ENCODE data around the gene COX6B1.

COX6B1 gene

DNA sequence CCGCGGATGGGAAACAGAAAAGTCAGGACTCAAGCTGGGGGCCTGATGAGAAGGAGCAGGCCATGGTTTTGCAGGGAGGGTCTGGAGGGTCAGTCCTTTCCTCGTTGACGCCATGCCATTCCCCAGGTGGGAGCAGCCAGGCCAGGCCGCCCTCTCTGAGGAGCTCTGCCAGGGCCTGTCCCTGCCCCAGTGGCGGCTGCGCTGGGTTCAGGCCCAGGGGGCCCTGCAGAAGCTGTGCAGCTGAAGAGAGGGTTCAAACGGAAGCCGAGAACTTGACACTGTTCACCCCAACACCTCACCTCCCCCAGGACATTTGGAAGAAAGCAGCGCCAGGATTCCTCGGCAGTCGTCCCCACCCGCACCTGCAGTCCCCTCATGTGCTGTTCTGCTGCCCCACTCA is 25.4 kb upstream of the COX6B1 start:
- H3K36me3 Mint-ChIP-seq (ENCODE audit: low read depth): peaks cover 13% of the 10 kb centered on the region
- H3K27ac Mint-ChIP-seq: no peak overlapping the region
- no peaks in the 10 kb centered on the region for H3K27me3 Mint-ChIP-seq
- H3K4me3 Mint-ChIP-seq: no peak overlapping the region
- no peaks in the 10 kb centered on the region for H3K4me1 Mint-ChIP-seq (ENCODE audit: low read depth)
- H3K9me3 Mint-ChIP-seq: no peaks in the 10 kb centered on the region

DNA sequence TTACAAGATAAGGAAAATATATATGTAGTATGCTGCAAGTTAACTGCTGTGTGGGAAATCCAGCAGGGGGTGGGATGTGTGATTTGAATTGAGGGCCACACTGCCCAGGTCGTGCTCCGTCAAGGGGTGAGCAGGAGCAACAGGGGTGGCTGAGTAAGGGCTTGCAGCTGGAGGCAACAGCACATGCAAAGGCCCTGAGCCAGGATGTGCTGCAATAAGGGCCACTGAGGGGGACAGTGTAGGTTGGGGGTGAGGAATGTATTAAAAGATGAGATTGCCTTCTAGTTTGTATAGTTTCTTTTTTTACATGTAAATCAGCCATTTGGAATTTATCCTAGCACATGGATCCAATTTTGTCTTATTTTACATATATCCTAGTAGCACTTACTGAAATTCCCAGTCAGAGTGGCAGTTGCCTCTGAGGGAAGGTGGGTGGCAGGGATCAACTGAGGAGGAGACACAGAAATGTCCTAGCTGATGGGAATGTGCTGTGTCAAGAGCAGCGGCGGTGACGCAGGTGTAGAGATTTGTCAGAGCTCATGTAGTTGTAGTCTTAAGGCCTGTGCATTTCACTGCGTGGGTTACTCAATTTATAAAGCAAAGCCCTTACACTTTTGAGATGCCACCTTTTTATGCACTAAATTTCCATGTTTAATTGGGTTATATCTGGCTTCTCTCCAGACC is 24.7 kb upstream of the COX6B1 start:
- Mint-ChIP-seq H3K4me1 (ENCODE audit: low read depth) (peaks cover 6% of the 10 kb centered on the region), H3K9me3 (no peaks in the 10 kb centered on the region), H3K27ac (no peak overlapping the region), H3K27me3 (no peaks in the 10 kb centered on the region), H3K4me3 (no peak overlapping the region), H3K36me3 (ENCODE audit: low read depth) (peaks cover 13% of the 10 kb centered on the region)

DNA sequence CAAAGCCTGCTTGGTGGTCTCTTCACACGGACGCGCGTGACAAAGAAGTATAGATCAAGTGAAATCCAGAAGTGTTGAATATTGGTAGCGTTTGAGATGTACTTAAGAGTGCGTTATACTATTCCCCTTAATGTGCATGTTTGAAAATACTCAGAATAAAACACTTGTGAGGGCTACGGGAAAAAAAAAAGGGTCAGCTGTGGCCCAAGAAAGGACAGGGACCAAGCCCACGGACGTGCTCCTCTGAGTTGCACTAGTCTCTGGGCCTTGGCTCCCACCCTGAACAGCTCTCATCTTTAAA is 19.9 kb upstream of the COX6B1 start:
- H3K36me3 Mint-ChIP-seq (ENCODE audit: low read depth): peaks cover 34% of the 10 kb centered on the region
- H3K27ac Mint-ChIP-seq: peak overlapping the region; percentile 99
- no peaks in the 10 kb centered on the region for H3K9me3 Mint-ChIP-seq
- H3K4me1 Mint-ChIP-seq (ENCODE audit: low read depth): peaks cover 20% of the 10 kb centered on the region
- no peaks in the 10 kb centered on the region for H3K27me3 Mint-ChIP-seq
- H3K4me3 Mint-ChIP-seq: peak overlapping the region; percentile 97

DNA sequence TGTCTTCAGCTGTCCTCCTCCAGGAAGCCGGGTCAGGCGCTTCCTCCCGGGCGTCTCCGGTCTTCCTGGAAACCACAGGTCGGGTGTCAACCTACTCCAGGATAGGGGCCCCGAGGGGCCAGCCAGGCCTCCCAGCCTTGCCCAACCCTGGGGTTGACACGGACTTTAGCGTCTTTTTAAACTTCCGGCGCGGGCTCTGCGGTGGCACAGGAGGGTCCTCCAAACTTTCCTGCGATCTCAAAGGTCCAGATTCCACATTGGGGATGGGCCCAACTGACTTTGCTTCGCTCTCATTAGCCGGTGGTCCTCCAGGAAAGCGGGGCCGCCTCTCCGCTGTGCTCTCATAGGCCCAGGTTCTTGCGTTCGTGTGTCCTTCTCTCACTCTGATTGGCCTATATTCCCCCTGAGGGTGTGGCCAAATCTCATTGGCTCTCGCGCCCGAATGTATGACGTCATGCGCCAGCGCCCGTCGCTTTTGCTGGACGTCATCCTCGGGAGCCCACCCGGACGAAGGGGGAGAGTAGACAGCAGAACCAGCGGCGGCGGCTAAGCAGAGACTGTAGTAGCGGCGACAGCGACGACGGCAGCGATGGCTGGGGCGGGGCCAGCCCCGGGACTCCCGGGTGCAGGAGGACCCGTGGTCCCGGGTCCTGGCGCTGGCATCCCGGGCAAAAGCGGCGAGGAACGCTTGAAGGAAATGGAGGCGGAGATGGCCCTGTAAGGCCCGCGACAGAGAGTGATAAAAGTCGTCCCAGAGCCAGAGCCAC is 19.4 kb upstream of the COX6B1 start, which contains the start of gene RBM42:
TSS of gene RBM42 (plus strand) at position 472 of the 767 bp plus-strand sequence. CDS start at position 590, 118 bp downstream.
- Mint-ChIP-seq H3K4me1 (ENCODE audit: low read depth) (peaks cover 20% of the 10 kb centered on the region), H3K36me3 (ENCODE audit: low read depth) (peaks cover 38% of the 10 kb centered on the region), H3K9me3 (no peaks in the 10 kb centered on the region), H3K4me3 (peak within 1 kb of the TSS; percentile 97), H3K27ac (peak within 1 kb of the TSS; percentile 99), H3K27me3 (no peaks in the 10 kb centered on the region)

DNA sequence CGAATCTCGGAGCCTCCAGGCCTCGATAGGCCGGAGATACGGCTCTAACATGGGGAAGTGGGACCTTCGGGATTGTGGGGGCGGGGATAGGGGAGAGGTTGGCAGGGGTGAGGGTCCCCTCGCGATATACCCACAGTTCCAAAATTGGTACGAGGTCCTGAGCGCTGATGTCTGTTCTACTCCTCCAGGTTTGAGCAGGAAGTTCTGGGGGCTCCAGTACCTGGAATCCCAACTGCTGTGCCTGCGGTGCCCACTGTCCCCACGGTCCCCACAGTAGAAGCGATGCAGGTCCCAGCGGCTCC is 18.8 kb upstream of the COX6B1 start:
- Mint-ChIP-seq H3K36me3 (ENCODE audit: low read depth) (peaks cover 38% of the 10 kb centered on the region), H3K9me3 (no peaks in the 10 kb centered on the region), H3K27ac (peak overlapping the region; percentile 99), H3K4me1 (ENCODE audit: low read depth) (peaks cover 20% of the 10 kb centered on the region), H3K4me3 (peak overlapping the region; percentile 97), H3K27me3 (no peaks in the 10 kb centered on the region)

DNA sequence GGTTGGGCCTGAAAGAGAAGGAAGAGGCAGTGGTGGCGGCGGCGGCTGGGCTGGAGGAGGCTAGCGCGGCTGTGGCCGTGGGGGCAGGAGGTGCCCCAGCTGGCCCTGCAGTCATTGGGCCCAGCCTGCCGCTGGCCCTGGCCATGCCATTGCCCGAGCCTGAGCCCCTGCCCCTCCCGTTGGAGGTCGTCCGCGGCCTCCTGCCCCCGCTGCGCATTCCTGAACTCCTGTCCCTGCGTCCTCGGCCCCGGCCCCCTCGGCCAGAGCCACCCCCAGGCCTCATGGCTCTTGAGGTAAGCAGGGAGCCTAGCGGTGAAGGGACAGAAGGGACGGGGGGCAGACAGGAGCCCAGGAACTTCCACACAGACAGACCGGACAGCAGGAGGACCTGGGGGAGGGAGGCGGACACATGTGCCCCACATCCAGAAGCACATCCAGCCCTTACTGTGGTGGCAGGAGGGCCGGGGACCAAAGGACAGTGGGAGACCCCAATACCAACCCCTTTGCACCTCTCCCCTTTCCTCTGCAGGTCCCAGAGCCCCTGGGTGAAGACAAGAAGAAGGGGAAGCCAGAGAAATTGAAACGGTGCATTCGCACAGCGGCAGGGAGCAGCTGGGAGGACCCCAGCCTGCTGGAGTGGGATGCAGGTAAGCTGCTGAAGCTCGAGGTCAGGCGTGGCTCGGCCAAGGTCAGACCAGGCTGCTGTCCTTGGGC is 14.2 kb upstream of the COX6B1 start:
- peaks cover 54% of the 10 kb centered on the region for H3K36me3 Mint-ChIP-seq (ENCODE audit: low read depth)
- H3K4me1 Mint-ChIP-seq (ENCODE audit: low read depth): peaks cover 10% of the 10 kb centered on the region
- H3K9me3 Mint-ChIP-seq: no peaks in the 10 kb centered on the region
- no peak overlapping the region for H3K27ac Mint-ChIP-seq
- H3K27me3 Mint-ChIP-seq: no peaks in the 10 kb centered on the region
- H3K4me3 Mint-ChIP-seq: no peak overlapping the region

DNA sequence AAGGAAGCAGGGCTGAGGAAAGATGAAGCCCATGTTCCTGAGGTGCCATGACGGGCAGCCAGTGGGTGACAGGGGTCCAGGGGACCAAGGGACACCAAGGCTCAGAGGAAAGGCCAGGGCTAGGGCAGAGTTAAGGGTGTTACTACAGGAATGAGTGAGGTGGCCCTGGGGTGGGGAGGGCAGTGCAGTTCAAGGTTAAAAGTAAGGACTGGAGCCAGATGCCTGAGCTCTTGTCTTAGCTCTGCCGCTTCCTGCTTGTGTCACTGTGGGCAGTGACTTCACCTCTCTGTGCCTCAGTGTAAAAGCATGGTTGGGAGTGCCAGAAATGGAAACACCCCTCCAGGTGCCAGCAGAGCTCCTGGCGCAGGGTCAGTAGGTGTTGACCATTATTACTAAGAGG is 11.5 kb upstream of the COX6B1 start:
- H3K36me3 Mint-ChIP-seq (ENCODE audit: low read depth): peaks cover 38% of the 10 kb centered on the region
- H3K4me1 Mint-ChIP-seq (ENCODE audit: low read depth): peaks cover 9% of the 10 kb centered on the region
- no peaks in the 10 kb centered on the region for H3K27me3 Mint-ChIP-seq
- no peaks in the 10 kb centered on the region for H3K9me3 Mint-ChIP-seq
- no peak overlapping the region for H3K4me3 Mint-ChIP-seq
- no peak overlapping the region for H3K27ac Mint-ChIP-seq

DNA sequence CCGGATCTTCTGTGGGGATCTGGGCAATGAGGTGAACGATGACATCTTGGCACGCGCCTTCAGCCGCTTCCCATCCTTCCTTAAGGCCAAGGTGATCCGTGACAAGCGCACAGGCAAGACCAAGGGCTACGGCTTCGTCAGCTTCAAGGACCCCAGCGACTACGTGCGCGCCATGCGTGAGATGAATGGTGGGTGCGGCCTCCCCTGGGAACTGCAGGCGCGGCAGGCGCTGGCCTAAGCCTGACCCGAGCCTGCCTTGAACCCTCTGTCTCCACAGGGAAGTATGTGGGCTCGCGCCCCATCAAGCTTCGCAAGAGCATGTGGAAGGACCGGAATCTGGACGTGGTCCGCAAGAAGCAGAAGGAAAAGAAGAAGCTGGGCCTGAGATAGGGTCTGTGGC is 11.0 kb upstream of the COX6B1 start:
- Mint-ChIP-seq H3K36me3 (ENCODE audit: low read depth) (peaks cover 34% of the 10 kb centered on the region), H3K27ac (no peak overlapping the region), H3K27me3 (no peaks in the 10 kb centered on the region), H3K9me3 (no peaks in the 10 kb centered on the region), H3K4me1 (ENCODE audit: low read depth) (peaks cover 14% of the 10 kb centered on the region), H3K4me3 (no peak overlapping the region)

DNA sequence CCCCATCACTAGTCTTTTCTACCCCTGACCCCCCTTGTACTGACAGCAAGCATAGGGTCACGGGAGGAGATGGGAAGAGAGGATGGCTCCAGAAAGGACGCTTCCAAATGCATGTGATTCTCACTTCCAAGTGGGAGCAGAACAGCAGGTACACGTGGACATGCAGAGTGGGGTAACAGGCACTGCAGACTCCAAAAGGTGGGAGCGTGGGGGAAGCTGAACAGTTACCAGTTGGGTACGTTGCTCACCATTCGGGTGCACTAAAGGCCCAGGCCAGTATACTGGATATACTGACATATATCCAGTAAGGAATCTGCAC is 8.8 kb upstream of the COX6B1 start:
- Mint-ChIP-seq H3K9me3 (no peaks in the 10 kb centered on the region), H3K27ac (no peak overlapping the region), H3K36me3 (ENCODE audit: low read depth) (peaks cover 19% of the 10 kb centered on the region), H3K27me3 (no peaks in the 10 kb centered on the region), H3K4me3 (no peak overlapping the region), H3K4me1 (ENCODE audit: low read depth) (peaks cover 23% of the 10 kb centered on the region)

DNA sequence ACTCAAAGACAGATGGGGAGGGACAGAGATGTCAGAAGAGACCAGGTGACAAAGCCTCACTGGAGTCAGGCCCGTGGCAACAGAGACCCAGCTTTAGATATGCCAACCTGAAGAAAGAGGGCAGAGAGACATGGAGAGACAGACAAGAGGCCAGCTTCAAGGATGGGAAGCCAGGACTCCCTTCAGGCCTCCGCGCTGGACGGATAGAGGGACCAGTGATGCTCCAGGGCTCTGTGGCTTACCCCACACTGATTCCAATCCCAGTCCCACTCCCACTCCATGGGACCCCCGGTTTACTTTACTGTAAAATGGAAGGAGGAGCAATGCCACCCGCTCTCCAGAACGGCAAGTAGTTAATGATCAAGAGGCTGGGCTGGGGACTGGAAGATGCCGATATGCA is 8.3 kb upstream of the COX6B1 start:
- H3K27me3 Mint-ChIP-seq: no peaks in the 10 kb centered on the region
- no peak overlapping the region for H3K27ac Mint-ChIP-seq
- H3K36me3 Mint-ChIP-seq (ENCODE audit: low read depth): peaks cover 19% of the 10 kb centered on the region
- no peaks in the 10 kb centered on the region for H3K9me3 Mint-ChIP-seq
- peaks cover 29% of the 10 kb centered on the region for H3K4me1 Mint-ChIP-seq (ENCODE audit: low read depth)
- no peak overlapping the region for H3K4me3 Mint-ChIP-seq

DNA sequence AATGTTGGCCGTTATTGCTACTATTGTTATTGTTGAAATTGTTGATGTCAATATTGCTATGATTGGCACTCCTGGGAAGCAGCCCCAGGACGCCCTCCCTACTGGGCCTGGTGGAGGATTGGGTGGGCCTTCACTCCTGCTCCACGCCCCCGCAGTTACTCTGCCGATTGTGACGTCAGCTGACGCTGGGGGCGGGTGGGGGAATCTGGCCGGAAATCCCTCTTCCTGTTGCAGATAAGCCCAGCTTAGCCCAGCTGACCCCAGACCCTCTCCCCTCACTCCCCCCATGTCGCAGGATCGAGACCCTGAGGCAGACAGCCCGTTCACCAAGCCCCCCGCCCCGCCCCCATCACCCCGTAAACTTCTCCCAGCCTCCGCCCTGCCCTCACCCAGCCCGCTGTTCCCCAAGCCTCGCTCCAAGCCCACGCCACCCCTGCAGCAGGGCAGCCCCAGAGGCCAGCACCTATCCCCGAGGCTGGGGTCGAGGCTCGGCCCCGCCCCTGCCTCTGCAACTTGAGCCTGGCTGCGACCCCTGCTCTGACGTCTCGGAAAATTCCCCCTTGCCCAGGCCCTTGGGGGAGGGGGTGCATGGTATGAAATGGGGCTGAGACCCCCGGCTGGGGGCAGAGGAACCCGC is 6.5 kb upstream of the COX6B1 start, which contains the start of gene ETV2:
TSS of gene ETV2 (plus strand) at position 231 of the 637 bp plus-strand sequence. CDS start 716 bp downstream, outside the sequence.
- Mint-ChIP-seq H3K27me3 (no peaks in the 10 kb centered on the region), H3K36me3 (ENCODE audit: low read depth) (peaks cover 8% of the 10 kb centered on the region), H3K4me1 (ENCODE audit: low read depth) (peaks cover 38% of the 10 kb centered on the region), H3K4me3 (peak within 1 kb of the TSS; percentile 86), H3K9me3 (no peaks in the 10 kb centered on the region), H3K27ac (peak within 1 kb of the TSS; percentile 49)

DNA sequence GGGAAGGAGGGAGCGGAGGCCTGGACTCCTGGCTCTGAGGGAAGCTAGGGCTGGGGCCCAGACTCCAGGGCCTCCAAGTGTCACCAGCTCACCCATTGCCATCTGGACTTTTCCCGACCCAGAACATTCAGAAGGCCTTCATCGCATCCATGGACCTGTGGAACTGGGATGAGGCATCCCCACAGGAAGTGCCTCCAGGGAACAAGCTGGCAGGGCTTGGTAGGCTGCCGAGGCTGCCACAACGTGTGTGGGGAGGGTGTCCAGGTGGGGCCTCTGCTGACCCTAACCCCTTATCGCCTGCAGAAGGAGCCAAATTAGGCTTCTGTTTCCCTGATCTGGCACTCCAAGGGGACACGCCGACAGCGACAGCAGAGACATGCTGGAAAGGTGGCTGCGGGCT is 5.8 kb upstream of the COX6B1 start:
- Mint-ChIP-seq H3K27ac (no peak overlapping the region), H3K4me3 (peak overlapping the region; percentile 86), H3K36me3 (ENCODE audit: low read depth) (peaks cover 1% of the 10 kb centered on the region), H3K9me3 (no peaks in the 10 kb centered on the region), H3K4me1 (ENCODE audit: low read depth) (peaks cover 38% of the 10 kb centered on the region), H3K27me3 (no peaks in the 10 kb centered on the region)

DNA sequence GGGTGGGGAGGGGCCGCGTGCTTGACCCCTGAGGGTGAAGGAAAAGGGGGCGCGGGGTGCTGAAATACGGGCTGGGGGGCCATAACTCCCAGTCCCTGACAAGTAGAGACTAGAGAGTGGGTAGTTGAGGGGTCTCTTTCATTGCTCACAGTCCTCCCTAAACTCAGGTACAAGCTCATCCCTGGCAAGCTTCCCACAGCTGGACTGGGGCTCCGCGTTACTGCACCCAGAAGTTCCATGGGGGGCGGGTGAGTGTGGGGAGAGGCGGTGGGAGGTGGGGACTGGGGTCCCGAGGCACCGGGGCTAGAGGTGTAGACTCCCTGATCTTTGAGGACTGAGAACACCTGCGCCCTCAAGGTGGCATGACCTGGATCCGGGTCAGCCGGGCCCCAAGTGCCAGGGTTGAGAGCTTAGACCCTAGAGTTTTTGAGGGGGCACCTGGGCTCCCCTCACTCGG is 5.3 kb upstream of the COX6B1 start:
- no peaks in the 10 kb centered on the region for H3K36me3 Mint-ChIP-seq (ENCODE audit: low read depth)
- H3K4me1 Mint-ChIP-seq (ENCODE audit: low read depth): peaks cover 38% of the 10 kb centered on the region
- no peaks in the 10 kb centered on the region for H3K27me3 Mint-ChIP-seq
- H3K9me3 Mint-ChIP-seq: no peaks in the 10 kb centered on the region
- H3K4me3 Mint-ChIP-seq: peak overlapping the region; percentile 86
- no peak overlapping the region for H3K27ac Mint-ChIP-seq

DNA sequence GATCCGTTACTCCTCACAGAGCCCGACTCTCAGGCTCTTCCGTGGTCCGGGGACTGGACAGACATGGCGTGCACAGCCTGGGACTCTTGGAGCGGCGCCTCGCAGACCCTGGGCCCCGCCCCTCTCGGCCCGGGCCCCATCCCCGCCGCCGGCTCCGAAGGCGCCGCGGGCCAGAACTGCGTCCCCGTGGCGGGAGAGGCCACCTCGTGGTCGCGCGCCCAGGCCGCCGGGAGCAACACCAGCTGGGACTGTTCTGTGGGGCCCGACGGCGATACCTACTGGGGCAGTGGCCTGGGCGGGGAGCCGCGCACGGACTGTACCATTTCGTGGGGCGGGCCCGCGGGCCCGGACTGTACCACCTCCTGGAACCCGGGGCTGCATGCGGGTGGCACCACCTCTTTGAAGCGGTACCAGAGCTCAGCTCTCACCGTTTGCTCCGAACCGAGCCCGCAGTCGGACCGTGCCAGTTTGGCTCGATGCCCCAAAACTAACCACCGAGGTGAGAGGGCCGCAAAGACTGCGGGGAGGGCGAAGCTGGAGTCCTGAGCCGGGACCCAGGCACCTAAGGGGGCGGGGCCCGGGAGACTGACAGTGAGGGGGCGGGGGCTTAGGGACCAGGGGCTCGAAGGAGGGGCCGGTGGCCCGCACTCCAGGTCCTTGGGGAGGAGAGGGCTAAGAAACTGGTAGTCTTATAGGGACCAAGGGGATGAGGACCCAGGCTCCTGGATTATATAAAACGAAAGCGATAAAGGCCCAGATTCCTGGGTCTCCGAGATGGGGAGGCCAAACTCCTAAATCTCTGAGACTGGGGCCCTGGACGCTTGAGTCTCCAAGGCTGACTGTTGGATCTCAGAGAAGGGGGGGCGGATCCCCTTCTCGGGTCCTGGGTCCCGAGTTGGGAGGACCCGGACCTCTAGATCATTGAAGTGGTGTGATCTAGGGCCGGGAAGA is 4.6 kb upstream of the COX6B1 start:
- Mint-ChIP-seq H3K27me3 (no peaks in the 10 kb centered on the region), H3K4me1 (ENCODE audit: low read depth) (peaks cover 38% of the 10 kb centered on the region), H3K9me3 (no peaks in the 10 kb centered on the region), H3K36me3 (ENCODE audit: low read depth) (peaks cover under 1% of the 10 kb centered on the region), H3K4me3 (peak overlapping the region; percentile 86), H3K27ac (peak overlapping the region; percentile 89)
